Measurements from ENCODE around the gene MEF2B.

The MEF2B gene

DNA sequence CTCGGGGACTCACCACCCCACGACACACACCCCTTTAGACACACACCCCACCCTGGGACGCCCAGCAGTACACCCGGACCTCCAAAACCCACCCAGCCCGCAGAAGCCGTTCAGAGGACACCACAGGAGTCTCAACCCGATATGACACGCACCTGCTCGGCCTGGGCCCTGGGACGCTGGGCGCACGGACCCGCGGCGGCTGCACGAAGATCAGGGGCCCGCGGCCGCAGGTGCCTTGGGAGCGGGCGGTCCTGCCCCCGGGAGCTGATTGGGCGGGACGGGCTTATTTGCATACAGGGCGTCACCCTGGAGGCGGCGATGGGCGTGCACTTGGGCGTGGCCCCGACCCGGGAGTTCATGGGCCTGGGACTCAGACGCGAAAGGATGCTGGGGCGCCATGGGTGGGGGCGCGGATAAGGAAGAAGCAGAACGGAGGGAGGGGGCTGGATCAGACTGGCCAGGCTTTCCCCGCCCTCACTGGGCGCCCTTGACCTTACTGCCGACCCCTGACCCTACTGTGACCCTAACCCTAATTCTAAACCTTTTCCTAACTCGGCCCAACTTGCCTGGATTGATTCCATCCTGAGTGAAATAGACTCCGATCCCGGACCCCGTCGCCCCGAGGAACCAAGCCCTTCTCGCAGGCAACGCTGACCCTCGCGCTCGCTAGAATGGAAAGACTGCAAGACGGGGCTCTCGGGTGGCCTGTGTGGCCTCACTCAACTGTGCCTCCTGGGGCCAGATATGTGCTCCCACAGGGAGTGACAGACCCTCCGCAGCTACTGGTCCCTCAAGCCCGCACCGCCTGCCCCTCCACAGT, at the start of gene MEF2B:
Gene MEF2B (minus strand): TSS at position 211 of the 820 bp plus-strand sequence. CDS start 19,528 bp downstream, outside the sequence.
- no peak for DNase-seq

GRCh38 chr19:19218911-19219310, 48.8 kb upstream of the MEF2B start:
- no peak for DNase-seq

DNA sequence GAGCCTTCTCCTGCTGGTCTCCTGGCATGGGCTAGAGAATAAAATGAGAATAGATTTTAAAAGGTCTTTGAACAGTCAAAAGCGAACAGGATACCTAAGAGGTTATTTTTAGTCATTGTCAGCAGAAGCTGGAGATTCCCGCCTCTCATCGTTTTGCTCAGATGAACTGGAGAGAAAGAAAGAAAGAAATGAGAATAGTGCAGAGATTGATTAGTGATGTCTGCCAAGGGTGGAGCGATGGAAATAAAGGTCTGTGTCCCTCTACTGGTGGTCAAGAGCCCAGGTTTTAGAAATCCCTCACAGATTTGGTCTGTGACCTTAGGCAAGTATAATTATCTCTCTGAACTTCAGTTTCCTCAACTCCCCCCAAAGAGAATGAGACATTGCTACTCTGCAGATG, 47.0 kb upstream of the MEF2B start:
- no peak for DNase-seq

GRCh38 chr19:19215792-19216191, 45.7 kb upstream of the MEF2B start:
- DNase-seq: no peak

- DNase-seq: no peak
These were observed 44.8 kb upstream of the MEF2B start for GRCh38 chr19:19214892-19215291.

DNA sequence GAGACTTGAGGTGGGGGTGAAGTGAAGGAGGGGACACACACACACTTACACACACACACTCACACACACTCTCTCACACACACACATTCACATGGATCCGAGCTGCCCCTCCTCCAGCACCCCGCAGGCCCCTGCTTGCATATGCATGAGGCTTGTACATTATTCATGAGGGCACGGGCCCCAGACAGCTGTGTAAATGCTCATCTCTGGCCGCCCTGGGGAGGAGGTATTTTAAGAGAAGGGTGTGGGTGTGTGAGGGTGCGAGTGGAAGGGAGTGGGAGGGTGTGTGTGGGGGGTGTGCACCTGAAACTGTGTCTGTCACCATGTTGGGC, 44.1 kb upstream of the MEF2B start:
- DNase-seq: no peak

- no peak for DNase-seq
These were observed 43.5 kb upstream of the MEF2B start for GRCh38 chr19:19213426-19214158.

DNA sequence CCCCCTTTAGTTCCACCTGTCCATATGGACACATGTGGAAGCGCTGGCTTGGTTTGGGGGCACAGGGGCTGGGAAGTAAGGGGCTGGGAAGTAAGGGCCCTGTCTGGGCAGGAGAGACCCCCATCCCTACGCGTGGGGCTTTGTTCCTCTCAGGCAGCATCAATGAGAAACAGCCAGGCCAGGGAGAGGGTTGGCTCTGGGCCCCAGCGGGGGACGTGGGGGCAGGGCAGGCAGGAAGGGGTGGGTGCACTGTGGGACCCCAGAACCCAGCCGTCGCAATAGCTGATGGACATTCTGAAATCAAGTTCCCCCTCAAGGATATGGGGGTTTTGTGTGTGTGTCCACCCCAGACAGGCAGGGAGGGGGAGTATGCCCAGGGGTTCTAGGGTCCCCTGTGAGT, 42.9 kb upstream of the MEF2B start:
- no peak for DNase-seq

DNA sequence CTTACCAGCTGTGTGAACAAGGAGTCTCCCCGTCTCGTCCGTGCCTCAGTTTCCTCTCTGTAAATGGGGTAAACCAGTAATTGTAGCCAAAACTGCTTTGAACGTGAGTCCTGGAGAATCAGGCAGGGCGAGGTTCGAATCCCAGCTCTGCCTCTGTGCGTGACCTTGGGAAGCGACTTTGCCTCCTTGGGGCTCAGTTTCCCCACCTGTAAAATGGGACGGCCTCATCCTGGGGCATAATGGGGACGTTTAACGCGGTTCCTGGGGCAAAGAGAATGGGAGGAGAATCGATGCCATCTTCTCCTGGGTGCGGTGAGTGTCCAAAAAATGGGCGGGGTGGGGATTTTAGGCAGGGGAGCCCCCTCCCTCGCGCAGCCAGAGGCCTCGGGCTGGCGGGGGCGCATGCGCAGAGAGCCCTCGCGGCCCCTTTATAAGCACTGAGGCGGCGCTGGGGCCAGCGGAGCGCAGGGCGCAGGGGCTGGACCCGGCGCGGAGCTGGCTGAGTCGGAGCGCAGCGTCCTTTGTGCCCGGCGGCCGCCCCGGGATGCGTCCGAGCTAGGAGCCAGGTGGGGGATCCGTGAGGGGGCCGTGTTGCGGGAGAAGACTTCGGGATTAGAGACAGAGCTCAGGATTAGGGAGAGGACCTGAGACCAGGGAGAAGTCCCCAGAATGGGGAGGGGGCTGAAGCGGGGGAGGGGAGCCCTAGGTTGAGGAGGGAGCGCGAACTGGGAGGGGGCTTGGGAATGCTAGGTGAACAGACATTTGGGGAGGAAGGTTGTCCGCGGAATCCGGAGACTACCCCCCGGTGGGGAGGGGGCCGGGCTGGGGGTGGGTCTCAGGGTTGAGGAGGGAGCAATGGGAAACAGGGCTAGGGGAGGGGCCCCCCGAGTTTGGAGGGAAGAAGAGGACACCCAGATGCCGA, 41.7 kb upstream of the MEF2B start, which contains the start of gene NCAN:
Gene NCAN (plus strand): TSS at position 460 of the 922 bp plus-strand sequence. CDS start 4,996 bp downstream, outside the sequence.
- DNase-seq: no peak

DNA sequence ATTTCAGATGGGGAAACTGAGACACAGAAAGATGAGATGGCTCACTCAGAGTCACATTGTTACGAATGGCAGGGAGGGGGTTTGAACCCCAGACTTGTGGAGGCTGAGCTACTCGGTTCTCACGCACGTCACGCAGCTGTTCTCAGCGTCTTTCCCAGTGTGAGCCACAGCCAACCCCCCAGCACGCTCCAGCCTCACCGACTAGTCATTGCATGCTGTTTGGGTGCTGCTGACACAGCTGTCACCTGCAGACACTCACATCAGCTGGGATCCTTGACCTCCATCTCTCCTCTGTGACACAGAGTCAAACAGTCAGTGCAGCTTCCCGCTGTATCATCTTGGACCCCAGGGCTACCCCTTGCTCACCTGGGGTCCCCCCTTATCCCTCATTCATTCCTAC, 39.3 kb upstream of the MEF2B start:
- DNase-seq: no peak

DNA sequence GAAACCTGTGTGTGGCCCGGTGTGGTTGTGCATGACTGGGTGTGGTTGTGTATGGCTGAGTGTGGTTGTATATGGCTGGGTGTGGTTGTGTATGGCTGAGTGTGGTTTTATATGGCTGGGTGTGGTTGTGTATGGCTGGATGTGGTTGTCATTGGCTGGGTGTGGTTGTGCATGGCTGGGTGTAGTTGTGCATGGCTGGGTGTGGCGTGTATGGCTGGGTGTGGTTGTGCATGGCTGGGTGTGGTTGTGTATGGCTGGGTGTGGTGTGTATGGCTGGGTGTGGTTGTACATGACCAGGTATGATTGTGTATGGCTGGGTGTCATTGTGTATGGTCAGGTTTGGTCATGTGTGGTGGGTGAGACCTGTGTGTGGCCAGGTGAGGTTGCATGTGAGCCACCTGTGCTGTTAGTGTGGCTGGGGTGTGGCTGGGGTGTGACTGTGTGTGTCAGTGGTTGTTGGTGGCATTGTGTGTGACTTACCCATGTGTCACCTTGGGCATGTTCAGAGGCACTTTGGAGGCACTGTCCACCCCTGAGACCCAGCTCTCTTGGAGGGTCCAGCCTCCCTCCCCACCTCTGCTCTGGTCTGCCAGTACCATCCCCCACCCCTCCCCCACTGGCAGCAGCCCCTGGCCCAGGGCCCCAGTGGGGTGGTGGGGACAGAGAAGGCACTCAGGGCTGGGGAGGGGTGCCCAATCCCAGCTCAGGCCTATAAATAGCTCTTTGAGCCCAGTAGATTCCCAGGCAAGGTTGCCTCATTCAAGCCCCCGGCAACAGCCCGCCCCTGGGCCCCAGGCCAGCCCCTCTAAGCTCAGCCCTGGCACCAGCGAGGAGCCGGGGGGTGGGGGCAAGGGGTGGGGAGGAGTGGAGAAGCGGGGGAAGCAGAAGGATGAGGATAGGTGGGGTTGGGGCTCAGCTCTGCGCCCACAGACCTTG, 37.8 kb upstream of the MEF2B start:
- no peak for DNase-seq

GRCh38 chr19:19206938-19207337, 36.9 kb upstream of the MEF2B start:
- no peak for DNase-seq

GRCh38 chr19:19205416-19206410, 35.6 kb upstream of the MEF2B start:
- no peak for DNase-seq

GRCh38 chr19:19204181-19204580, 34.1 kb upstream of the MEF2B start:
- DNase-seq: no peak

DNA sequence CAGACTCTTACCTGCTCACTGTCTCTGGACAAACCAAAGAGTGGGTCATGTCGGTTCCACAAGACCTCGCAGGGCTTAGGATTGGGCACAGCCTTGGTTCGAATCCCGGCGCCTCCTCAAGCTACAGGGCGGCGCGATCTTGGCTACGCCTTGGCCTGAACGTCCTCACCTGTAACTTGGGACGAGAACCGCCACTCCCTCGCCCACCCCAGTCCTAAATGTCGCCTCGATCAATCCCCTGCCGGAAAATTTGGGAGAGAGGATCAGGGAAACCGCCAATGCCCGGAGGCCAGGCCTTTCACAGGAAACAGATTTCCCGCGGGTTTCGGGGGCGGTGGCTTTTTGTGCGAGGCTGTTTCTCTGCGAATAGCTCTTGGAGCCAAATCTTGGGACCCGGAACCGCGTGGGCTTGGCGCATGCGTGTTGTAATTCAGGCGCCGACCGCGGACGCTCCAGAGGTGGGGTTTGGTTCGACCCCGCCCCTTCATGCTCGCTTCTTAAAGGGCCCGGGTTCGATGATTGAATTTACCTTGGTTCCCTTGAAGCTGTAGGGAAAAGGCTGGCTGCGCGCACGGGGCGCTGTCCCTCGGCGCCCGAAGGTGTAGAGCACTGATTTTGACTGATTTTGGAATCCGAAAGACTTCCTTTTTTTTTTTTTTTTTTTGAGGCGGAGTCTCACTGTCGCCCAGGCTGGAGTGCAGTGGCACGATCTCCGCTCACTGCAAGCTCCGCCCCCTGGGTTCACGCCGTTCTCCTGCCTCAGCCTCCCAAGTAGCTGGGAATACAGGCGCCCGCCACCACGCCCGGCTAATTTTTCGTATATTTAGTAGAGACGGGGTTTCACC, 33.2 kb upstream of the MEF2B start, which contains the start of gene NR2C2AP:
Gene NR2C2AP (minus strand): TSS at position 403 of the 845 bp plus-strand sequence. CDS start 354 bp downstream, at position 49.
- peak; percentile 68 for DNase-seq

GRCh38 chr19:19202707-19203011, 32.6 kb upstream of the MEF2B start:
- DNase-seq: no peak

DNA sequence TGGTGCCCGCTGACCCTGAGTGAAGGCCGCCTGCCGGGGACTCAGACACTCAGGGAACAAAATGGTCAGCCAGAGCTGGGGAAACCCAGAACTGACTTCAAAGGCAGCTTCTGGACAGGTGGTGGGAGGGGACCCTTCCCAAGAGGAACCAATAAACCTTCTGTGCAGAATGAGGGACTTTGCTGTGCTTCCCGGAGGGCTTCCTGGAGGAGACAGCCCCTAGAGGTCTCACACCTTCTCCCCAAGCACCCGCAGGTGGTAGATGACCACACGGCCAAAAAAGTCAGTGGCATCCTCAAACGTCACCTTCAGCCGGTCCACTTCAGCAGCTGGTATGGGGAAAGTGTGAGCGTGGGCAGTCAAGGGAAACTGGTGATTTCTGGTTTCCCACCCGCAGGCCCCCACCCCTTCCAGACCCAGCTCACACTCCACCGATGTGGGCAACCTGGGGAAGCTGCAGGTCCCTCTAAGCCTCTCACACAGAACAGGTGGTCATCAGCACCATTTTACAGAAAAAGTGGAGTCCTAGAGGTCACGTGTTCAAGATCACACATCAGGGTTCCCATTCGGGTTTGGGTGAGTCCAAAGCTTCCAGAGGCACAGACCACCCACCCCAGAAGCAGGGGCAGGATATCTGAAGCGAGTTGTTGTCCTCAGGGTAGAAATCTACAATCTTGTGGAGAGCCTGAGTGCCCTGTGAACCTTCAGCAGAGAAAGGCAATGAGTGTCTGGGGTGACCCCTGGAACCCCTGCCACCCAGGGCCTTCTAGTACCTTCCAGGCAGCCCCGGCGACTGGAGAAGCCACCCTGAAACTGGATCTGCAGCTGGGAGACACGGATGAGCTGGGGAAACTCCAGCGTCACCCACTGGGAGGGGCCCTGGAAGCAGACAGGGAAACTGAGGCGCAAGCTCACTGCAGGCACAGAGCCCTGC, 31.9 kb upstream of the MEF2B start:
- DNase-seq: no peak

GRCh38 chr19:19193926-19194325, 23.9 kb upstream of the MEF2B start:
- DNase-seq: no peak

Measured in NCI-H2081 treated with DMSO at 0.1 percent for 48 hours (cell line).